Muscle layer of duodenum (tissue), 2 donors: Measurements from ENCODE around the gene COL23A1.
A peak's percentile ranks its signal among the peaks of the same experiment; 100 is the strongest.

Source experiments
- H3K27ac ChIP-seq: one replicate; pipeline ENCODE4 v1.7.0; 2013; ENCODE audit warnings: mild to moderate bottlenecking, low read length
- H3K27me3 ChIP-seq: one replicate; pipeline ENCODE4 v1.7.0; 2013; ENCODE audit warnings: low read depth, mild to moderate bottlenecking, control low read depth, low read length
- H3K36me3 ChIP-seq, 2 donors: one replicate each; pipeline ENCODE4 v1.7.0; 2013; ENCODE audit warnings: low read length in 2 of 2, control low read depth in 1 of 2, mild to moderate bottlenecking in 1 of 2; ENCODE audit not compliant: insufficient read depth in 2 of 2, control insufficient read depth in 1 of 2
- H3K4me1 ChIP-seq, 2 donors: one replicate each; pipeline ENCODE4 v1.7.0; 2013; ENCODE audit warnings: low read length in 2 of 2, mild to moderate bottlenecking in 2 of 2, control low read depth in 1 of 2, moderate library complexity in 1 of 2; ENCODE audit not compliant: insufficient read depth in 2 of 2, control insufficient read depth in 1 of 2
- H3K4me3 ChIP-seq, 2 donors: one replicate each; pipeline ENCODE4 v1.7.0; 2013; ENCODE audit warnings: low read length in 2 of 2, low read depth in 1 of 2, mild to moderate bottlenecking in 1 of 2
- H3K9me3 ChIP-seq, 2 donors: one replicate each; pipeline ENCODE4 v1.7.0; 2013; ENCODE audit warnings: low read length in 2 of 2, control low read depth in 1 of 2, mild to moderate bottlenecking in 1 of 2; ENCODE audit not compliant: control insufficient read depth in 1 of 2
- donor health status: healthy.

The COL23A1 gene

GRCh38 chr5:178216088-178216534 is 374.1 kb downstream of the COL23A1 start:
- H3K9me3 ChIP-seq = no peaks in the 10 kb centered on the region
- peak overlapping the region; percentile 25 for H3K27ac ChIP-seq
- no peak overlapping the region for H3K4me3 ChIP-seq
- H3K27me3 ChIP-seq = no peaks in the 10 kb centered on the region
- peaks cover 0 to 5% of the 10 kb centered on the region in 2 donors for H3K4me1 ChIP-seq
- peaks cover 53 to 70% of the 10 kb centered on the region in 2 donors for H3K36me3 ChIP-seq

DNA sequence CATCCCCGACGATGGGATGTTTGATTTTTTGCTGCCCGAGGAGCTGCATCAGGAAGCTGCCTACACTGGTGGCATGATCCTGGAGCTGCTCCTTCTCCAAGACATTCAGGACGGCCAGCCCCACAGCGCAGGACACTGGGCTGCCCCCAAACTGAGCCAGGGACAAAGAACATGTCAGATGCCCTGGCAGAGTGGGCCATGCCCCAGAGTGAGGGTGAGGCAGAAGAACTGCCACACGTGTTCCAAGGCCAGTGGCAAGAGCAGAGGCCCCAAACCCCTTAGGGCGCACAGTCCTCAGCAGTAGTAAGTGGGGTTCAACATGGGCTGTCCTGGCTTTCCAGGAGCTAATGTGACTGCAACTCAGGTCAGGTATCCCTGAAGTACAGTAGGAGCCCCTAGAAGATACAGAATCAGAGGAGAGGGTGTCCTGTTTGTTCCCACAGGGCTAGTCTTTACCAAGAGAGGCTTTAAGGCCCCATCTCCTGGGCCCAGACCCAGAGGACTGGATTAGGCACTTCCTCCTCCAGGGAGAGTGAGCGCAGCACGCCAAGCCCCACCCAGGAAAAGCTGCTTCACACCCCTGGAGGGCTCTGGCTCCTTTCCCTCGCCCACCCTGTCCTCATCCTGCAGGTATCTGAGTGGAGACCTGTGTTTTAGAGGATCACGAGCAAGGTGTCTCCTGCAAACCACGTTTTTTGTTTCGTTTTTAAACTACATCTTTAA is 374.8 kb downstream of the COL23A1 start:
- Histone ChIP-seq H3K4me1 (peaks cover 0 to 5% of the 10 kb centered on the region in 2 donors), H3K9me3 (no peaks in the 10 kb centered on the region), H3K4me3 (no peak overlapping the region), H3K36me3 (peaks cover 58 to 71% of the 10 kb centered on the region in 2 donors), H3K27ac (peak overlapping the region; percentile 25), H3K27me3 (no peaks in the 10 kb centered on the region)

- Histone ChIP-seq H3K27me3 (no peaks in the 10 kb centered on the region), H3K9me3 (no peaks in the 10 kb centered on the region), H3K36me3 (peaks cover 69 to 83% of the 10 kb centered on the region in 2 donors), H3K27ac (peak overlapping the region; percentile 42), H3K4me3 (no peak overlapping the region), H3K4me1 (peaks cover 0 to 5% of the 10 kb centered on the region in 2 donors)
Measured at GRCh38 chr5:178214160-178214803, 375.9 kb downstream of the COL23A1 start.

- H3K4me3 ChIP-seq = no peak overlapping the region
- no peaks in the 10 kb centered on the region for H3K9me3 ChIP-seq
- H3K36me3 ChIP-seq = peaks cover 75 to 87% of the 10 kb centered on the region in 2 donors
- H3K4me1 ChIP-seq = peaks cover 0 to 8% of the 10 kb centered on the region in 2 donors
- peak overlapping the region; percentile 42 for H3K27ac ChIP-seq
- no peaks in the 10 kb centered on the region for H3K27me3 ChIP-seq
Measured at GRCh38 chr5:178213748-178214151, 376.4 kb downstream of the COL23A1 start.

DNA sequence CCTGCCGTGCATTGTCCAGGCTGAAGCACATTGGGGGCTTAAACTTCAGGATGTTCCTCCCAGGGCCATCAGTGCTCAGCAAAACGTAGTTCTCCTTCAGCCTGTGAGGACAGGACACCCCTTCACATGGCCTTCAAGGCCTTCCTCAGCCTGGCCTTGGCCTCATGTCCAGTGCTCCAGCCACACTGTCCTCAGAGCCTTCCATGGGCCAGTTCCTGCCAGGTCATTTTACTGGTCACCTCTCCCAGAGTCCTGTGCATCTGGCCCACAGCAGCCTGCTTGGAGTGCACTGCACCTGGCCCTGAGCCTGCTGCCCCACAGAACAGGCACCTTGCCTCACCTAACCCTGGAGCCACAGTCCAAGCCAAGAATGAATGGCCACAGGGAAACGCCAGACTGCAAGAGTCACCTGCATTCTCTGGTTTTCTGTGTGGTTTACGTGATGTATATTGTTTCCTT is 377.2 kb downstream of the COL23A1 start:
- no peaks in the 10 kb centered on the region for H3K27me3 ChIP-seq
- H3K4me1 ChIP-seq = peaks cover 0 to 11% of the 10 kb centered on the region in 2 donors
- H3K9me3 ChIP-seq = no peaks in the 10 kb centered on the region
- H3K36me3 ChIP-seq = peaks cover 82 to 87% of the 10 kb centered on the region in 2 donors
- peak overlapping the region; percentile 42 for H3K27ac ChIP-seq
- H3K4me3 ChIP-seq = no peak overlapping the region

- H3K9me3 ChIP-seq = no peaks in the 10 kb centered on the region
- H3K4me1 ChIP-seq = peaks cover 2 to 16% of the 10 kb centered on the region in 2 donors
- H3K27me3 ChIP-seq = no peaks in the 10 kb centered on the region
- no peak overlapping the region for H3K4me3 ChIP-seq
- H3K27ac ChIP-seq = peak overlapping the region; percentile 42
- peaks cover 88 to 93% of the 10 kb centered on the region in 2 donors for H3K36me3 ChIP-seq
Measured at GRCh38 chr5:178212241-178213002, 377.8 kb downstream of the COL23A1 start.

DNA sequence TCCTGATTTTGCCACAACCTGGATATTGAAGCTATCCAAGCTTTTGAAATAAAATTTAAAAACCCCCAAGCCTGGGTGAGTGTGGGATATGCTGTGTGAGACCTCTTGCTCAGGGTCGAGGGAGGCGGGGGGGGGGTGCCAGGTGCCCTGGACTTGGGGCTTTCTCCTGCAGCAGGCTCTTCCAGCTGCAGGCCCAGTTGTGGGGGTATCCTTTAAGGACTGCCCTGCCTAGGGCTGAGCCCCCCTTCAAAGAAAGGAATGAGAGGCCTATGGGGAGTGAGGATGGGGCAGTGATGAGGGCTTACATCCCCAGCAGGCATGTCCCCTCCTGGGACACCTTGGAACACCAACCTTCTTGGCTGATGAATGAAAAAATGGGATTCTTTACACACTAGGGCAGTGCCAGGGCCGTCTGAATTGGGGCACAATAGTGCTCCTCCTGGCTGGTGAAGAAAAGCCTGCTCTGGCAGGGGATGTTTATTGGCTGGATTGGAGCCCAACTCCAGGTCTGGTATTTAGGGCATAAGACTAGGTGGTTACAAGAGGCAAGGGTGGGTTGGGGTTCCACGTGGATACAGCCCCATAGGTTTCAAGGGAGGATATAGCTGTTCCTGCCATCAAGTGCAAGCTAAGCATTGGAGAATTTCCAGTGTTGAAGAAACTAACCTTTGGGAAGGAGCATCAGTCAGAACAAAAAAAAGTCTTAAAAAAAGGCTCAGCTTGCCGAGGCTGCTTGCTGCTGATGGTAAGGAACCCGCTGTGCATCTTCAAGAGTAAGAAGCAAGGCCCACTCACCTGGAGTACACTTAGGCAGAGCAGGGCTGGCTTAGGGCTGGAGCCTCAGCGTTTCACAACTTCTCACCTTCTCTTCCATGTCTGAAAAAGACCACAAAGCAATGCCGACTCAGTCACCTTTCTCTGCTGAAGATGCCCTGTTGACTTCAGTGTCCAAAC is 378.8 kb downstream of the COL23A1 start:
- H3K27me3 ChIP-seq = no peaks in the 10 kb centered on the region
- H3K27ac ChIP-seq = peak overlapping the region; percentile 51
- H3K4me1 ChIP-seq = peaks cover 12 to 24% of the 10 kb centered on the region in 2 donors
- peaks cover 96 to 98% of the 10 kb centered on the region in 2 donors for H3K36me3 ChIP-seq
- no peaks in the 10 kb centered on the region for H3K9me3 ChIP-seq
- H3K4me3 ChIP-seq = no peak overlapping the region

DNA sequence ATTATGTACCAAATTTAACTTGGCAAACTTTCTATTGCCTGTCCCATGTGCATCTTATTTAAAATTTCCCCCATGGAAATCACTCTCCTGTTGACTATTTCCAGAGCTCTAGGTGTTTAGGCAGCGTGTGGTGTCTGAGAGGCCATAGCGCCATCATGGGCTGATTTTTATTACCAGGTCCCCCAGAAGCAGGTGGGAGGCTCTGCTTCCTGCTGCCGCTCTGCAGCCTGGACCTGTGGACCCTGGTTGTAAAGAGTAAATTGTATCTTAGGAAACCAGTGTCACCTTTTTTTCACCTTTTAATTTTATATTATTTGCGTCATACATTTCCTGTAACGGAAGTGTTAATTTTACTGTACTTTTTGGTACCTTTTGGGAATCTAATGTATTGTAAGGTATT is 379.5 kb downstream of the COL23A1 start:
- H3K27me3 ChIP-seq = no peaks in the 10 kb centered on the region
- no peaks in the 10 kb centered on the region for H3K9me3 ChIP-seq
- H3K4me1 ChIP-seq = peaks cover 19 to 30% of the 10 kb centered on the region in 2 donors
- H3K27ac ChIP-seq = peak overlapping the region; percentile 29
- H3K36me3 ChIP-seq = peaks cover 91 to 95% of the 10 kb centered on the region in 2 donors
- H3K4me3 ChIP-seq = no peak overlapping the region

- H3K27me3 ChIP-seq = no peaks in the 10 kb centered on the region
- H3K4me1 ChIP-seq = peaks cover 22 to 30% of the 10 kb centered on the region in 2 donors
- no peaks in the 10 kb centered on the region for H3K9me3 ChIP-seq
- no peak overlapping the region for H3K4me3 ChIP-seq
- H3K36me3 ChIP-seq = peaks cover 85 to 89% of the 10 kb centered on the region in 2 donors
- H3K27ac ChIP-seq = peak overlapping the region; percentile 29
Measured at GRCh38 chr5:178210073-178210535, 380.1 kb downstream of the COL23A1 start.

- no peak overlapping the region for H3K4me3 ChIP-seq
- H3K27me3 ChIP-seq = no peaks in the 10 kb centered on the region
- no peaks in the 10 kb centered on the region for H3K9me3 ChIP-seq
- H3K36me3 ChIP-seq = peaks cover 79 to 83% of the 10 kb centered on the region in 2 donors
- peak overlapping the region; percentile 81 for H3K27ac ChIP-seq
- H3K4me1 ChIP-seq = peaks cover 22 to 30% of the 10 kb centered on the region in 2 donors
Measured at GRCh38 chr5:178209334-178210072, 380.7 kb downstream of the COL23A1 start.
